ENCODE results near the gene TOB1.
"Not testable (repeated sequence)": the region's sequence is repeated elsewhere in the genome, so short reads cannot be mapped to it uniquely, and the experiment has no call there.

Gene TOB1

DNA sequence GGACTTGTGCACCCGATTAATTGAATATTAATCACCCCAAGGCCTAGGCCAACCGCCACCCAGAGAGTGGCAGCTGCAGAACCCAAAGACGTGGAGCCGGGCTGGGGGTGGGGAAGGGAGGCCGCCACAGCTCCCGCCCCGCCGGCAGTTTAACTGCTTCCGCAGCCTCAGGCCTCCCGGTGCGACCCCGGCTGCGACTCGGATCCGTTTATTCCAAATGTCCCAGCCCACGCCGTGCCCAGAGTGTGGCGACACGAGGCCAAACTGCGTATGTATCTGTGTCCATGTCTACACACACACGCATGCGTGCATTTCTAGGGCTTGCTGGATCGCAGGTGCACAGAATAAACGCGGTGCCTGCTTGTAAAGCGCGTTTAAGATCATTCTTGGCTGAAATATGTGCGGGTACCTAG is 802 bp upstream of the TOB1 start:
- Histone ChIP-seq H3K4me1 (ENCODE audit: insufficient read depth, low read length) (0 out of 2 replicates have a peak, but pooled peaks cover 4% of the 10 kb centered on the region), H3K9me3 (ENCODE audit: control insufficient read depth, insufficient read depth, low read length) (no peaks in the 10 kb centered on the region)

DNA sequence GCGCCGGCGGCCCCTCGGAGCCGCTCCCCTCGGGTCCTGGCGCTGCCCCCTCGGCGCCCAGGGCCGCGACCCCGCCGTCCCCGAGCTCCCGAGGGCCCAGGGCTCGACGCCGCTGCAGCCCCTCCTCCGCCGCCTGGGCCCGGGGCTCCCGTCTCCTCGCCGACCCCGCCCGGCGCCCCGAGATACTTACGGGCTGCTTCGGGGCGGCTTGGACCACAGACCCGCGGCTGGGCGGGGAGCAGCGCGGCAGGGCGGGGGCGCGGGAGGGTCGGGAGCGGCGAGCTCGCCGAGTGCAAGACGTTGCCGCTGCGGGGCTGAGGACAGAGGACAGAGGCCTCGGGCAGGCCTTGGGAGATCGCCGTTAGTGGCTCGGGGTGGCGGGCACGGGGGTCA is 290 bp downstream of the TOB1 start:
- H3K9ac ChIP-seq (ENCODE audit: low read depth, low read length) = peak overlapping the region; percentile 69
- no peaks in the 10 kb centered on the region for H3K9me3 ChIP-seq (ENCODE audit: control insufficient read depth, insufficient read depth, low read length)
- H3K36me3 ChIP-seq (ENCODE audit: insufficient read depth, low read length) = peaks cover 11% of the 10 kb centered on the region; the same call in 1 of the 2 replicates
- 0 out of 2 replicates have a peak, but pooled peaks cover 4% of the 10 kb centered on the region for H3K4me1 ChIP-seq (ENCODE audit: insufficient read depth, low read length)

More for the DNA sequence above, 802 bp upstream of the TOB1 start:
- H3K9ac ChIP-seq (ENCODE audit: low read depth, low read length) = peak overlapping the region; percentile 94
- peaks cover 7% of the 10 kb centered on the region; the same call in 1 of the 2 replicates for H3K36me3 ChIP-seq (ENCODE audit: insufficient read depth, low read length)

DNA sequence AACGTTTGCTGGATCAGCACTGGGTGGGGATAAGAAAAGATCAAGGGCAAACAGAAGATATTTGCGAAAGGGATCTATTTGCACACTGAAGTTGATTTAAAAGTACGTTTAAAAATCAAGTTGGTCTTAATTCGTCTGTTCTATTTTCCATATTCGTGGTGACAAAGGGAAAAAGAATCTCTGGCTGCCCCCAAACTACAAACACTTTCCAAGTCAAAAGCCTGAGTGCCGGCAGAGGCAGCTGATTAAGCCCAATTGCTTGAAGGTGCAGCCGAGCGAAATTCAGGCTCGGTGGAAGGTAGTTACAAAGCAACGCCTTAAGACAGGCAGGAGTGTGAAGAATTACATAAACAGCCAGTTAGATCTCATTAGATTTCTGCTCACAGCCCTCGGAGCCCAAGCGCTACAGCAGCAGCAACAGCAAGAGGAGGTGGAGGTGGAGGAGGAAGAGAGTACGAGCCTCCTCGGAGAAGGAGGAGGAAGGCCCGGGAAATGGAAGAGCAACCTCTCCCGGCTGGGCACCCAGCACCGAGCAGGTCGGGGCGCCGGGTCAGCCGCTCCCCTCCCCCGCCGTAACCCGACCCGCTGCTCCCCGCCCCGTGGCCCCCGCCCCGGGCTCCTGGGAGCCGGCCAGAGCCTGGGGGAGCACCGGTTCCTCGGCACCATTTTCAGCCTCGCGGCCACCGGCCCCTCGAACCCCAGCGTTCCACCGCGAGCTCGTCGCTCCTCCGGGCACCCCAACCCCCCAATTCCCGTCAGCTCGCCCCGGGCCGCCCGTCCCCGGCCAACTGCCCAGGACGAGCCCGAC is 890 bp downstream of the TOB1 start:
- H3K9me3 ChIP-seq (ENCODE audit: control insufficient read depth, insufficient read depth, low read length) = no peaks in the 10 kb centered on the region
- H3K9ac ChIP-seq (ENCODE audit: low read depth, low read length) = peak overlapping the region; percentile 69
- 0 out of 2 replicates have a peak, but pooled peaks cover 4% of the 10 kb centered on the region for H3K4me1 ChIP-seq (ENCODE audit: insufficient read depth, low read length)
- H3K36me3 ChIP-seq (ENCODE audit: insufficient read depth, low read length) = peaks cover 11% of the 10 kb centered on the region; the same call in 1 of the 2 replicates

DNA sequence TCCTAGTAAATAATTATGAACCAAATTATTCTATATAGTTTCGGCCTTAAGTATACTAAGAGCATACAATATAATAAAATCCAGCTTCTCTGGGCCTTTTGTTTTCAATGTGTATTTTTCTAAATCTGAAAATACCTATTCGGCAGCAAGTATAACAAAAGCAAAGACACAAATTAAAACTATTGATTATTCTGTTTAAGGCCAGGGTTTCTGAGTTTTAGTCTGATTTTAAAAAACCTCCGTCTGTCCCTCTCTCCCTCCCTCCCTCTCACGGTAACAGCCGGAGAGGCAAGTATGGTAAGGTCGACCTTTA is 1.5 kb downstream of the TOB1 start:
- Histone ChIP-seq H3K4me1 (ENCODE audit: insufficient read depth, low read length) (0 out of 2 replicates have a peak, but pooled peaks cover 4% of the 10 kb centered on the region), H3K9ac (ENCODE audit: low read depth, low read length) (peak overlapping the region; percentile 69), H3K36me3 (ENCODE audit: insufficient read depth, low read length) (peaks cover 11% of the 10 kb centered on the region; the same call in 1 of the 2 replicates), H3K9me3 (ENCODE audit: control insufficient read depth, insufficient read depth, low read length) (no peaks in the 10 kb centered on the region)

DNA sequence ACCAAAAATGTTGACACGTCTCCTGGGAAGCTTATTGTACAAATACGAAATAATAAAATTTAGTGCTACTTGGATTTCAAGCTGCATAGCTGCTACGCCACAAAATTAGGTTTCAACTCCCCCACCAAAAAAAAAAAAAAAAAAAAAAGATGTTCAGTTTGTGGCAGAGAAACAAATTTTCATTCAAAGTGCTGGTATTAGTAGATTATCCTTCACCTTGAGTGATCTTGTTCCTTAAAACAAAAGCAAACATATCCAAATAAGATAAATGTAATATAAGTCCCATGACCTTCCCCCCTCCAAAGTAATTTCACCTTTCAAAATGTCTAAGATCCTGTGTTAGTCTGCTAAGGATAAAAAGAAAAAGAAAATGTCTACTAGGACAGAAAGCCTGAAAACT is 2.2 kb downstream of the TOB1 start:
- Histone ChIP-seq H3K9ac (ENCODE audit: low read depth, low read length) (peak overlapping the region; percentile 69; the same call in 1 of the 2 replicates), H3K9me3 (ENCODE audit: control insufficient read depth, insufficient read depth, low read length) (no peaks in the 10 kb centered on the region)

DNA sequence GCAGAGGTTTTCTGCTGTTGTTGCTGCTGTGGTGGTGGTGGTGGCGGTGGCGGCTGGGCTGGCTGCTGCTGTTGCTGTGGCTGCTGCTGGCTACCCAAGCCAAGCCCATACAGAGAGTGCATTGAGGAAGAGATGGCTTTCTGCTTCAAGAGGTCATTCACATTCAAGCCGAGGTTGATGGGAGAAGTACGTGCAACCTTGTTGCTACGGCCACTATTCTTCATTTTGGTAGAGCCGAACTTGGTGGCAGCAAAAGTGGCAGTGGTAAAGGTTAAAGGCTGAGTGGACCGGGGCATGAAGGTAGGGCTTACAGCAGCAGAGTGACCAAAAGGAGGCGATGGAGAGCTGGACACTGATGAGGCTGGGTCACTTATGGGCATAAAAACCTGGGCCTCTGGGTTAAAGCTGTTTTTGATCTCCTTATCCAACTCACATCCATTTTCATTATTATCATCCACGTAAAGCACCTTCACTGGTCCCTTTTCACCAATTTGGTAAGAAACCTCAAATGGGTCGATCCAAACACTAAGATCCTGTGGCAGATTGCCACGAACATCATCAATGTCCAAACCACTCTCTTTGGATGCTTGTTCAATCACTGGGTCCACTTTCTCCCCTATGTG is 2.8 kb downstream of the TOB1 start:
- Histone ChIP-seq H3K9ac (ENCODE audit: low read depth, low read length) (no peak overlapping the region), H3K36me3 (ENCODE audit: insufficient read depth, low read length) (peaks cover 11% of the 10 kb centered on the region; the same call in 1 of the 2 replicates), H3K4me1 (ENCODE audit: insufficient read depth, low read length) (0 out of 2 replicates have a peak, but pooled peaks cover 4% of the 10 kb centered on the region), H3K9me3 (ENCODE audit: control insufficient read depth, insufficient read depth, low read length) (no peaks in the 10 kb centered on the region)

More for the DNA sequence above, 2.2 kb downstream of the TOB1 start:
- Histone ChIP-seq H3K4me1 (ENCODE audit: insufficient read depth, low read length) (0 out of 2 replicates have a peak, but pooled peaks cover 4% of the 10 kb centered on the region), H3K36me3 (ENCODE audit: insufficient read depth, low read length) (peaks cover 11% of the 10 kb centered on the region; the same call in 1 of the 2 replicates)

DNA sequence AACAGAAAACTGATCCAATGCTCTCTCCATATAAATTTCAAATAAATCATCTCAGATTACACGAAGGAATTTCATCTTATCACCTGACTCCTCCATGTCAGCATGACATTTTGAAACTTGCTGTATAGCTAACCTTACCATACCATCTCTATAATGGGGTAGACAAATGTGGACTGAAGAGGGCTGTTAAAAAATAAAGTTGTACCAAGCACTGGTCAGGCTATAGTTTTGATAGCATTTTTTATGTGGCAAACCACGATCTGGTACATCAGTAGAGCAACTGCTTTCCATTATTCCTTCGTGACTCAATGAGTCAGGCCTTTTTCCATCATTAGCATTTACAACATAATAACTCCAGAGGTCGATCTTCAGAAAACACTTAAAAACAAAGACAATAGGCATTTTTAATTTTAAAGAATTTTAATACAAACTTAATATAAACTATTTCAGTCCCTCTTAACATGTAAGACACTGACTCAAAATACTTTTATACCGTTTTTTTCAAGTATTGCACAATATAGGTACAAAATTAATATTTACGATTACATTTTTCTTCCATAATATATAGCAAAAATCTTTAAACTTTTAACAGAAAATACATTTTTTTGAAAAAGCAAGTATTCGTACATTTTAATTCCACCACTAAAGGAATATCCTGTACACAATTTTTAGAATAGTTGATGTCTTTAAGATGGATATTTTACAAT is 4.2 kb downstream of the TOB1 start:
- H3K36me3 ChIP-seq (ENCODE audit: insufficient read depth, low read length) = peaks cover 11% of the 10 kb centered on the region; the same call in 1 of the 2 replicates
- H3K9me3 ChIP-seq (ENCODE audit: control insufficient read depth, insufficient read depth, low read length) = no peaks in the 10 kb centered on the region
- H3K9ac ChIP-seq (ENCODE audit: low read depth, low read length) = no peak overlapping the region
- 0 out of 2 replicates have a peak, but pooled peaks cover 4% of the 10 kb centered on the region for H3K4me1 ChIP-seq (ENCODE audit: insufficient read depth, low read length)

DNA sequence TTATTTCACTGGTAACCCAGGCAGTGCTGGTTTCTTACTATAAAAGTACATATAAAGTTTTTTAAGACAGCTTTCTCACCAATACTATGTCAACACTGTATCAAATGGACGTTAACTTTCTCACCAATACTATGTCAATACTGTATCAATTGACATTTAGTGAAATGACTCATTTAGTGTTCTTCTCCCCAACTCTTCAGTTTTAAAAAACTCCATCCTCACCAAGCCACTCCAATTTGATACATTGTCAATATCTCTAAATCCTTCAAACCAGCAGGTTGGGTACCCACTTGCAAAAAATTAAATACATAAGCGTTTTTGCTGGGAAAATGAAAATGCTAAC is 4.8 kb downstream of the TOB1 start:
- Histone ChIP-seq H3K9ac (ENCODE audit: low read depth, low read length) (no peak overlapping the region), H3K36me3 (ENCODE audit: insufficient read depth, low read length) (peaks cover 11% of the 10 kb centered on the region; the same call in 1 of the 2 replicates), H3K9me3 (ENCODE audit: control insufficient read depth, insufficient read depth, low read length) (no peaks in the 10 kb centered on the region), H3K4me1 (ENCODE audit: insufficient read depth, low read length) (0 out of 2 replicates have a peak, but pooled peaks cover 4% of the 10 kb centered on the region)

DNA sequence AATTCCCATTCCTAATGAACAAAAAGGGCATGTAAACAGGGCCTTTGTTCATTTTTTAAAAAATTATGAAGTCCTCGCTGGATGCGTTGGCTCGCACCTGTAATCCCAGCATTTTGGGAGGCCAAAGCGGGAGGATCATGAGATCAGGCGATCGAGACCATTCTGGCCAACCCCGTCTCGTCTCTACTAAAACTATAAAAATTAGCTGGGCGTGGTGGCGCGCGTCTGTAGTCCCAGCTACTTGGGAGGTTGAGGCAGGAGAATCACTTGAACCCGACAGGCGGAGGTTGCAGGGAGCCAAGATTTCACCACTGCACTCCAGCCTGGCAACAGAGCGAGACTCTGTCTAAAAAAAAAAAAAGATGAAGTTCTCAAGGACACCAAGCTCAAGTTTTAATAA is 6.4 kb downstream of the TOB1 start:
- not testable (repeated sequence) for H3K4me1 ChIP-seq (ENCODE audit: insufficient read depth, low read length); H3K9ac ChIP-seq (ENCODE audit: low read depth, low read length); H3K9me3 ChIP-seq (ENCODE audit: control insufficient read depth, insufficient read depth, low read length)
- H3K36me3 ChIP-seq (ENCODE audit: insufficient read depth, low read length) = peaks cover 11% of the 10 kb centered on the region; the same call in 1 of the 2 replicates

DNA sequence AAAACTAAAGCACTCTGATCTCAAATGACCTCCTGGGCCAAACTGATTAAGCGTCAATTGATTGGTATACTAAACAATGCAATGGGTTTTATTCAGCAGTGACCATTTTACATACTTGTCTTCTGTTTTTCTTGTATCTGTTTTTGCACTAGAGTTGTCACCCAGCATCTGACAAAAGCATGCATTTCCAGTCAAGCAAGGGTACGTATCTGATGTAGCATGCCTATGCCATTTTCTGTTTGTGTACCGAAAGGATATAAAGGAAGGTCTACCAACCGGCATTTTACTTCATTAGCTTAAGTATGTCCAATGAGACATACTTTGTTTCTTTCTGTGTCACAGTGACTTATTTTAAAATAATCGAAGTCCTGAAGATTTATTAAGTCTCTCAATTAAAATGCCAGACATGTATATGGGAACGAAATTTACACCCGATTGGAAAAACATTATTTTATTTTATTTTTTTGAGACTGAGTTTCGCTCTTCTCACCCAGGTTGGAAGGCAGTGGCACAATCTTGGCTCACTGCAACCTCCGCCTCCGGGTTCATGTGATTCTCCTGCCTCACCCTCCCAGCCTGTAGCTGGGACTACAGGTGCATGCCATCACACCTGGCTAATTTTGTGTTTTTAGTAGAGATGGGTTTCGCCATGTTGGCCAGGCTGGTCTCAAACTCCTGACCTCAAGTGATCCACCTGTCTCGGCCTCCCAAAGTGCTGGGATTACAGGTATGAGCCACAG is 7.5 kb downstream of the TOB1 start:
- H3K36me3 ChIP-seq (ENCODE audit: insufficient read depth, low read length) = peaks cover 11% of the 10 kb centered on the region; the same call in 1 of the 2 replicates
- H3K9ac ChIP-seq (ENCODE audit: low read depth, low read length) = no peak overlapping the region

DNA sequence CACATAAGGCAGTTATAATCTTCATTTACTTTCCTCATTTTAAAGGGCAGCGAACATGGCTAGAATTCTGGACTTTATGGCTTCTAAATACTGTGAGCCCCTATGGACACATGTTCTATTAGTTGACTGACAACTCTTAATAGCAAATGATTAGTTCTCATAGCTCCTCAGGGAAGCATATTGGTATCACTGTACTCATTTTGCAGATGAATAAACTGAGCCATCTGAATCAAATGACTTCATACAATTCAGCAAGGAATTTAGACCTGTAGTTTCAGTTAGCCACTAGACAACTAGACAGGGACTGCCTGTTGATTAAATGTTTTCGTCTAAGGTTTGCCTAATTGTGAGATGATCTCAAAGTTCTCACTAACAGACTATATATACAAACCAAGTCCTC is 9.7 kb downstream of the TOB1 start:
- no peaks in the 10 kb centered on the region for H3K36me3 ChIP-seq (ENCODE audit: insufficient read depth, low read length)

More for the DNA sequence above, 7.5 kb downstream of the TOB1 start:
- H3K4me1 ChIP-seq (ENCODE audit: insufficient read depth, low read length) = 0 out of 2 replicates have a peak, but pooled peaks cover 2% of the 10 kb centered on the region
- no peaks in the 10 kb centered on the region for H3K9me3 ChIP-seq (ENCODE audit: control insufficient read depth, insufficient read depth, low read length)

DNA sequence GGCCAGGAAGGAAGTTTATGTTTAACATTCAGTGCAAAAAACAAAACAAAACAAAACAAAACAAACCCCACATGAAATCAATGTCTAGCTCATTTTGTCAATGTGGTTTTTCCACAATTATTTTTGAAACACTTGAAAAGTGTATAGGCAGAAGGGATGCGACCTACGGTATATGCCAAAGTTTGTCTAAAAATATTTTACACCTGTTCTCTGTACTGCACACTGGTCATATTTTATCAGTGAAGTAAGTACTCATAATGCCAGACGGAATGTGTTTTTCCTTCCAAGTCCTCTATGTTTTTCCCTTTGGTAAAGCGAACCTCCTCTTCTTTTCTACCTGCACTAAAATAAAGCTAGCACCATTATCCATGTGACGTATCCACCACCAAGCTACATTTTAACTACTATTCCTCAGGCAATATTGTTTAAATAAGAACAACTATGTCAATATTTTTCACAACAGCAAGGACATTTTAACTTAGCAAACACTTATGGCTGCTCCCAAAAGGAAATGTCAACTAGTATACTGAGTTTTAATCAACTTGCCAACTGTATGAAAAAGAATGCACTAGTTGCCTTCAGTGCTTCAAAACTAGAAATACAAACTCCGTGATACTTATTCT is 10.3 kb downstream of the TOB1 start:
- Histone ChIP-seq H3K4me1 (ENCODE audit: insufficient read depth, low read length) (peaks cover 8% of the 10 kb centered on the region; the same call in 1 of the 2 replicates), H3K9me3 (ENCODE audit: control insufficient read depth, insufficient read depth, low read length) (no peaks in the 10 kb centered on the region), H3K36me3 (ENCODE audit: insufficient read depth, low read length) (no peaks in the 10 kb centered on the region), H3K9ac (ENCODE audit: low read depth, low read length) (no peak overlapping the region)

More for the DNA sequence above, 9.7 kb downstream of the TOB1 start:
- Histone ChIP-seq H3K4me1 (ENCODE audit: insufficient read depth, low read length) (peaks cover 8% of the 10 kb centered on the region; the same call in 1 of the 2 replicates), H3K9me3 (ENCODE audit: control insufficient read depth, insufficient read depth, low read length) (no peaks in the 10 kb centered on the region), H3K9ac (ENCODE audit: low read depth, low read length) (no peak overlapping the region)

DNA sequence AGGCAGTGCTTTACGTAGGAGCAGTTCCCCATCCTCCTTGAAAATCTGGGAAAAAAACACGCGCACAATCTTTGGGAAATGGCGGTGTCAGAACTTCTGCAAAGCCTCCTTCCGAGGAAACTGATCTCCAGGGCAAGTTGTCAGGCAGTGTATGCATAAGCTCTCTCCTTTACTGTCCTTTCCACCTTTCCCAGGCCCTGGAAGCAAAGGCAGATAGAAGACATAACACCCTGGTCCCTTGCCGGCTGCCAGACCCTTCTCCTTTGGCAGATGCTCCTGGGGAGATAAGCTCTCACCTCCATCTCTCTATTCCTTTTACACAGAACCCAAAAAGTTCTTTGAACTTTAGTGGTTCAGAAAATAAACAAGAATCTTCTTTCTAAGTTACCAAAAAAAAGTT is 12.4 kb downstream of the TOB1 start:
- H3K36me3 ChIP-seq (ENCODE audit: insufficient read depth, low read length) = no peaks in the 10 kb centered on the region

More for the DNA sequence above, 12.4 kb downstream of the TOB1 start:
- Histone ChIP-seq H3K4me1 (ENCODE audit: insufficient read depth, low read length) (peaks cover 8% of the 10 kb centered on the region; the same call in 1 of the 2 replicates), H3K9me3 (ENCODE audit: control insufficient read depth, insufficient read depth, low read length) (no peaks in the 10 kb centered on the region), H3K9ac (ENCODE audit: low read depth, low read length) (no peak overlapping the region)
